Activated CD8-positive, alpha-beta memory T cell treated with anti-CD3 and anti-CD28 coated beads, Interleukin-2, amount 10 ng/mL, durations not matched to agents 7 days and 5 days (primary cell): Measurements from ENCODE around the gene FAM9C. TPM values are rescaled to one million over a fixed set of nuclear protein-coding genes. Genes with fewer than 3 reads are reported as not detected.

ENCODE experiments used
- ATAC-seq: fragments of 150-1000 bp; cut with Tn5 transposase; one replicate; pipeline ENCODE4 v1.10.0; 2021; ENCODE audit warnings: moderate library complexity
- CTCF ChIA-PET: fragments of 350-600 bp; sonication (Branson Sonifier 250); formaldehyde crosslinking; loops from one replicate; lab custom pipeline; 2021; ENCODE audit warnings: antibody characterized with exemption; lab: Charles Lee
- DNase-seq: peaks from one replicate; pipeline ENCODE4 v3.0.0-alpha.2; 2020
- H3K27ac Mint-ChIP-seq: one replicate; pipeline ENCODE4 v1.8.0; 2021; ENCODE audit warnings: mild to moderate bottlenecking, mixed read lengths
- H3K27me3 Mint-ChIP-seq: one replicate; pipeline ENCODE4 v1.8.0; 2021; ENCODE audit warnings: mixed read lengths
- H3K36me3 Mint-ChIP-seq: one replicate; pipeline ENCODE4 v1.8.0; 2021; ENCODE audit warnings: mild to moderate bottlenecking, mixed read lengths
- H3K4me1 Mint-ChIP-seq: one replicate; pipeline ENCODE4 v1.8.0; 2021; ENCODE audit warnings: mixed read lengths
- H3K4me3 Mint-ChIP-seq: one replicate; pipeline ENCODE4 v1.8.0; 2021; ENCODE audit warnings: mild to moderate bottlenecking, moderate library complexity, mixed read lengths
- H3K9me3 Mint-ChIP-seq: one replicate; pipeline ENCODE4 v1.8.0; 2022; ENCODE audit warnings: low read depth, mixed read lengths
- total RNA-seq, 2 experiments: library from RNA; stranded (reverse); gene quantifications; one replicate each; pipeline ENCODE4 v1.2.3, GENCODE V29; 2021

FAM9C gene
- total RNA-seq, 2 experiments from 2014 or later = not detected

GRCh38 chrX:13047759-13048158 is 3.3 kb upstream of the FAM9C start:
- no peak overlapping the region for H3K27ac Mint-ChIP-seq
- peaks cover 9% of the 10 kb centered on the region for H3K36me3 Mint-ChIP-seq
- no peak overlapping the region for H3K4me3 Mint-ChIP-seq
- no peaks in the 10 kb centered on the region for H3K27me3 Mint-ChIP-seq
- no peak for ATAC-seq
- H3K4me1 Mint-ChIP-seq = peaks cover 40% of the 10 kb centered on the region
- H3K9me3 Mint-ChIP-seq = peaks cover 3% of the 10 kb centered on the region
- CTCF ChIA-PET = no interaction called here
- DNase-seq = no peak

- CTCF ChIA-PET = no interaction called here
- H3K4me3 Mint-ChIP-seq = no peak overlapping the region
Observed at GRCh38 chrX:13046141-13046855, 1.9 kb upstream of the FAM9C start.

GRCh38 chrX:13043938-13044337 is 482 bp downstream of the FAM9C start:
- CTCF ChIA-PET = no interaction called here
- ATAC-seq = no peak
- H3K4me1 Mint-ChIP-seq = peaks cover 18% of the 10 kb centered on the region
- no peaks in the 10 kb centered on the region for H3K9me3 Mint-ChIP-seq
- H3K27ac Mint-ChIP-seq = no peak overlapping the region
- no peak for DNase-seq
- no peaks in the 10 kb centered on the region for H3K27me3 Mint-ChIP-seq
- peaks cover under 1% of the 10 kb centered on the region for H3K36me3 Mint-ChIP-seq
- no peak overlapping the region for H3K4me3 Mint-ChIP-seq

More at GRCh38 chrX:13046141-13046855, 1.9 kb upstream of the FAM9C start:
- ATAC-seq (no peak), DNase-seq (no peak)
- peaks cover 6% of the 10 kb centered on the region for H3K36me3 Mint-ChIP-seq
- peaks cover 3% of the 10 kb centered on the region for H3K9me3 Mint-ChIP-seq
- H3K4me1 Mint-ChIP-seq = peaks cover 29% of the 10 kb centered on the region
- H3K27ac Mint-ChIP-seq = peak overlapping the region; percentile 49
- H3K27me3 Mint-ChIP-seq = no peaks in the 10 kb centered on the region

- Mint-ChIP-seq H3K36me3 (no peaks in the 10 kb centered on the region), H3K9me3 (no peaks in the 10 kb centered on the region), H3K4me3 (no peak overlapping the region), H3K27me3 (no peaks in the 10 kb centered on the region), H3K4me1 (peaks cover 13% of the 10 kb centered on the region), H3K27ac (no peak overlapping the region)
- CTCF ChIA-PET = no interaction called here
- DNase-seq (no peak), ATAC-seq (no peak)
Observed at GRCh38 chrX:13043138-13043537, 1.3 kb downstream of the FAM9C start.

- peaks cover 4% of the 10 kb centered on the region for H3K4me1 Mint-ChIP-seq
- H3K36me3 Mint-ChIP-seq = peaks cover 4% of the 10 kb centered on the region
- no peak overlapping the region for H3K4me3 Mint-ChIP-seq
- H3K9me3 Mint-ChIP-seq = no peaks in the 10 kb centered on the region
- no peak for ATAC-seq
- no peak overlapping the region for H3K27ac Mint-ChIP-seq
- no peaks in the 10 kb centered on the region for H3K27me3 Mint-ChIP-seq
- CTCF ChIA-PET = no interaction called here
- DNase-seq = no peak
Observed at GRCh38 chrX:13036896-13037295, 7.5 kb downstream of the FAM9C start.

- no peak overlapping the region for H3K4me3 Mint-ChIP-seq
- CTCF ChIA-PET = no interaction called here
- DNase-seq (no peak), ATAC-seq (no peak)
- H3K27ac Mint-ChIP-seq = no peak overlapping the region
- H3K36me3 Mint-ChIP-seq = peaks cover 4% of the 10 kb centered on the region
- H3K27me3 Mint-ChIP-seq = no peaks in the 10 kb centered on the region
- H3K4me1 Mint-ChIP-seq = peaks cover 25% of the 10 kb centered on the region
- no peaks in the 10 kb centered on the region for H3K9me3 Mint-ChIP-seq
Observed at GRCh38 chrX:13033193-13033592, 11.2 kb downstream of the FAM9C start.

- no peak for ATAC-seq
- no peaks in the 10 kb centered on the region for H3K27me3 Mint-ChIP-seq
- H3K4me3 Mint-ChIP-seq = no peak overlapping the region
Observed at GRCh38 chrX:13029887-13030771, 14.3 kb downstream of the FAM9C start.

GRCh38 chrX:13029637-13029886 is 14.9 kb downstream of the FAM9C start:
- Mint-ChIP-seq H3K9me3 (no peaks in the 10 kb centered on the region), H3K27me3 (no peaks in the 10 kb centered on the region), H3K4me1 (peaks cover 47% of the 10 kb centered on the region), H3K27ac (no peak overlapping the region), H3K4me3 (no peak overlapping the region), H3K36me3 (no peaks in the 10 kb centered on the region)
- ATAC-seq = no peak
- CTCF ChIA-PET = interaction anchor here (0.5 to 0.6 kb wide), 2 partner anchors 34 to 258 kb away, joined by 3 to 7 read pairs; no protein-coding TSS in a partner anchor
- no peak for DNase-seq

More at GRCh38 chrX:13029887-13030771, 14.3 kb downstream of the FAM9C start:
- DNase-seq = no peak
- no peaks in the 10 kb centered on the region for H3K36me3 Mint-ChIP-seq
- CTCF ChIA-PET = interaction anchor here (0.5 to 0.6 kb wide), 2 partner anchors 33 to 257 kb away, joined by 3 to 7 read pairs; no protein-coding TSS in a partner anchor
- no peaks in the 10 kb centered on the region for H3K9me3 Mint-ChIP-seq
- H3K27ac Mint-ChIP-seq = no peak overlapping the region
- H3K4me1 Mint-ChIP-seq = peaks cover 43% of the 10 kb centered on the region

- CTCF ChIA-PET = interaction anchor here (0.5 kb wide), 1 partner anchor 34 kb away, joined by 7 read pairs; no protein-coding TSS in a partner anchor
- DNase-seq = no peak
- H3K4me1 Mint-ChIP-seq = peaks cover 50% of the 10 kb centered on the region
Observed at GRCh38 chrX:13028871-13029636, 15.4 kb downstream of the FAM9C start.

GRCh38 chrX:13026877-13027652 is 17.4 kb downstream of the FAM9C start:
- DNase-seq = no peak
- peak; percentile 33 for ATAC-seq
- no peak overlapping the region for H3K27ac Mint-ChIP-seq
- peaks cover 61% of the 10 kb centered on the region for H3K4me1 Mint-ChIP-seq
- H3K4me3 Mint-ChIP-seq = no peak overlapping the region
- CTCF ChIA-PET = no interaction called here
- no peaks in the 10 kb centered on the region for H3K27me3 Mint-ChIP-seq
- H3K36me3 Mint-ChIP-seq = no peaks in the 10 kb centered on the region
- no peaks in the 10 kb centered on the region for H3K9me3 Mint-ChIP-seq

More at GRCh38 chrX:13028871-13029636, 15.4 kb downstream of the FAM9C start:
- H3K4me3 Mint-ChIP-seq = no peak overlapping the region
- ATAC-seq = peak; percentile 23
- H3K36me3 Mint-ChIP-seq = no peaks in the 10 kb centered on the region
- H3K27me3 Mint-ChIP-seq = no peaks in the 10 kb centered on the region
- no peak overlapping the region for H3K27ac Mint-ChIP-seq
- H3K9me3 Mint-ChIP-seq = no peaks in the 10 kb centered on the region

GRCh38 chrX:13024986-13025385 is 19.4 kb downstream of the FAM9C start:
- Mint-ChIP-seq H3K36me3 (no peaks in the 10 kb centered on the region), H3K27me3 (no peaks in the 10 kb centered on the region), H3K4me1 (peaks cover 52% of the 10 kb centered on the region), H3K27ac (no peak overlapping the region), H3K4me3 (no peak overlapping the region), H3K9me3 (no peaks in the 10 kb centered on the region)
- DNase-seq = no peak
- CTCF ChIA-PET = interaction anchor here (1.5 kb wide), 1 partner anchor 463 kb away, joined by 4 read pairs; no protein-coding TSS in a partner anchor
- ATAC-seq = no peak

- no peaks in the 10 kb centered on the region for H3K9me3 Mint-ChIP-seq
- no peak for DNase-seq
- no peak overlapping the region for H3K4me3 Mint-ChIP-seq
- H3K4me1 Mint-ChIP-seq = peaks cover 43% of the 10 kb centered on the region
- no peak for ATAC-seq
- CTCF ChIA-PET = interaction anchor here (2.2 kb wide), 1 partner anchor 10 kb away, joined by 6 read pairs; no protein-coding TSS in a partner anchor
- no peaks in the 10 kb centered on the region for H3K27me3 Mint-ChIP-seq
- H3K36me3 Mint-ChIP-seq = no peaks in the 10 kb centered on the region
- no peak overlapping the region for H3K27ac Mint-ChIP-seq
Observed at GRCh38 chrX:13023979-13024378, 20.4 kb downstream of the FAM9C start.
